GM12872 (cell line): ENCODE measurements around the gene TMED8.
A peak's percentile ranks its signal among the peaks of the same experiment; 100 is the strongest.

Experiments used
- CTCF ChIP-seq: IDR thresholded peaks from 3 replicates; pipeline ENCODE4 v1.5.1; 2011; ENCODE audit warnings: low read depth, mild to moderate bottlenecking, low read length, moderate library complexity; ENCODE audit not compliant: insufficient read depth

TMED8 gene, protein sequence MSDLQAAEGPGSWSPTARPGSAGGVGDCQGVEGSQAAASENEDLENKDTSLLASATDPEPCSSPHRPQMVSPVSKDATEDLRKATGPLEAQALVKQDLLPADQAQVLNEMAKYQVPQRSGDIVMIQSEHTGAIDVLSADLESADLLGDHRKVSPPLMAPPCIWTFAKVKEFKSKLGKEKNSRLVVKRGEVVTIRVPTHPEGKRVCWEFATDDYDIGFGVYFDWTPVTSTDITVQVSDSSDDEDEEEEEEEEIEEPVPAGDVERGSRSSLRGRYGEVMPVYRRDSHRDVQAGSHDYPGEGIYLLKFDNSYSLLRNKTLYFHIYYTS

GRCh38 chr14:77376771-77377501 lies at the start of gene TMED8, which contains the start of gene SAMD15:
TSS of gene TMED8 (minus strand) at chr14:77377094. CDS start at chr14:77377053, 41 bp downstream.
TSS of gene SAMD15 (plus strand) at chr14:77377379. CDS start at chr14:77377419, 40 bp downstream.
- 0 out of 3 replicates have a peak, but pooled peaks have one; percentile 22 for TF ChIP-seq CTCF

- TF ChIP-seq CTCF: no peak
These were observed 49.5 kb upstream of the TMED8 start for GRCh38 chr14:77426396-77426795.

- no peak for TF ChIP-seq CTCF
These were observed 48.0 kb upstream of the TMED8 start for GRCh38 chr14:77424862-77425261.

- TF ChIP-seq CTCF: no peak
These were observed 46.5 kb upstream of the TMED8 start, which contains the start of gene NOXRED1 for GRCh38 chr14:77423423-77423822. TSS of gene NOXRED1 (minus strand) at chr14:77423523. CDS start at chr14:77422889, 634 bp downstream.

DNA sequence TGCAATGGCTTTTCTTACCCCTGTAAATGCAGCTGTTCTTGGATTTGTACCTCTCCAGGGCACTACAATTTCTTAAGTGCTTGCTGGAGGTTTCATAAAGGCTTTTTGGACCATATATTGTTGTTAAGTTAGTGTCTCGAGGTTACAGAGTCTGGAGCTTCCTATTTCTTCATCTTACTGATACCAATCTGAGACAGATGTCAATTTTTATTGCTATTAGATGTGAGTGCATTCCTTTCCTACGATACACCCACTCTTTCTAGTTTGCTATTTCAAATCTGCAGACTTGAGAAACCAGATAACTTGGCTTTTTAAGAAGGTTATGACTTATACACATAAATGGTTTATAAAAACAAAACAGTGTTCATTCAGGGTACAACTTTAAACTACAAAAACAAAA lies 44.3 kb upstream of the TMED8 start:
- no peak for TF ChIP-seq CTCF

GRCh38 chr14:77416836-77417235 lies 39.9 kb upstream of the TMED8 start:
- no peak for TF ChIP-seq CTCF

DNA sequence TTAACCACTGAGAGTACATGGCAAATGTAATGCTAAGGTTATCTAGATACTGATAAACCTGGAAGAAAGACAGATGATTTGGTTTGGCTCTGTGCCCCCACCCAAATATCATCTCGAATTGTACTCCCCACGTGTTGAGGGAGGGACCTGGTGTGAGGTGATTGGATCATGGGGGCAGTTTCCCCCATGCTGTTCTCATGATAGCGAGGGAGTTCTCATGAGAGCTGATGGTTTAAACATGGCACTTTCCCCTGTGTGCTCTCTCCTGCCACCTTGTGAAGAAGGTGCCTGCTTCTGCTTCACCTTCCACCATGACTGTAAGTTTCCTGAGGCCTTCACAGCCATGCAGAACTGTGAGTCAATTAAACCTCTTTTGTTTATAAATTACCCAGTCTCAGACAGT lies 32.2 kb upstream of the TMED8 start:
- peak; percentile 42; the same call in 2 of the 3 replicates for TF ChIP-seq CTCF
